ENCODE measurements around the gene ZFR2.

- no peak for TF ChIP-seq CTCF (IDR thresholded peaks at IDR 0.05)
- TF ChIP-seq IRF3 (IDR thresholded peaks at IDR 0.05; ENCODE audit: low read depth, low read length), result no peak
- TF ChIP-seq CHD2 (IDR thresholded peaks at IDR 0.05; ENCODE audit: low read length, partially characterized antibody), result no peak
- no peak for TF ChIP-seq MAX (IDR thresholded peaks at IDR 0.05; ENCODE audit: low read depth)
- no peak for TF ChIP-seq SIN3A (IDR thresholded peaks at IDR 0.05; ENCODE audit: borderline replicate concordance, low read depth, low read length)
- TF ChIP-seq FOXM1 (IDR thresholded peaks at IDR 0.05; ENCODE audit: low read depth), result no peak
- no peak for TF ChIP-seq ZBTB33 (IDR thresholded peaks at IDR 0.05; ENCODE audit: borderline replicate concordance, low read depth)
- TF ChIP-seq TAF1 (IDR thresholded peaks at IDR 0.05; ENCODE audit: borderline replicate concordance, low read depth, low read length), result no peak
- no peak for TF ChIP-seq POLR2AphosphoS5 (IDR thresholded peaks at IDR 0.05; ENCODE audit: low read depth, low read length)
- no peak for TF ChIP-seq NRF1 (IDR thresholded peaks at IDR 0.05; ENCODE audit: low read depth, low read length)
- TF ChIP-seq MEF2A (IDR thresholded peaks at IDR 0.05; ENCODE audit: borderline replicate concordance, low read depth), result no peak
Measured at GRCh38 chr19:3839941-3840340, 28.9 kb downstream of the ZFR2 start.
